MM.1S (cell line): ENCODE data around the gene DNMT3A.

Experiments used
- EZH2 ChIP-seq: fragments of 300-600 bp; sonication (generic); optimal IDR thresholded peaks from 2 replicates; pipeline ENCODE3; 2017; ENCODE audit warnings: low read depth, mild to moderate bottlenecking, antibody characterized with exemption, low read length, mixed read lengths
- TF ChIP-seq, protein P1 (sequence below): fragments of 300-600 bp; sonication (generic); IDR thresholded peaks from 2 replicates; pipeline ENCODE4 v1.5.1; 2016; ENCODE audit warnings: antibody characterized with exemption, low read length, mixed read lengths

DNA sequence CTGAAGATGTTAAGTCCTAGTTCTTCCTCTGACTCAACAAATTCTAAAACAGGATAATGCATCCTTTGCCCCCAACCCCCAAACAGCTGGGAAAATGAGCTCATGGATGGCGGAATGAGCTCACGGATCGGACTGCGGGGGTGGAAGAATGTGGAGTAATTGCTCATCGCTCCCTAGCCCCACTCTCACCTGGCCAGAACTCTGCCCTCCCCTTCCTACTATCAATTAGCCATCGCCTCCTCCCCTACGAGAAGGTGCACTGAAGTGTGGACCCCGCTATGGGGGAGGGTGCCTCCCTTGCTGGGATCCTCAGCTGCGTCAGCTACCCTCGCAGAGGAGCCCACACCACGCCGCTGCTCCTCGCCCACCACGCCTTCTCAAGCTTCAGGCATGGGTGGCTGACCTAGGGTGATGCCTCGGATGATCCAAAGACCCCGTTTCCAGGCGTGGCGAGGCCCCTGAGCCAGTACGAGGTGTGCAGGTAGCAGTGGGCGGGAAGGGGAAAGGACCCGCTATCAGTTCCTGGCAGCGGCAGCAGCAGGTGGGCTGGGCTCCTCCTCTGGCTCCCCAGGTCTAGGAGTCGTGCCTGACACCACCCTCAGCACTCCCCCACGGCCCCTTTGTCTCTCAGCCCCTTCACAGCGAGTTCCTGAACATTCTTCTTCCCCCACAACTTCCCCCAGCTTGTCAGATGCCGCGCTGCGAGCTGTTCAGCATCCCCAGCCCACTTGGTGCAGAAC lies 91.2 kb downstream of the DNMT3A start:
- TF ChIP-seq, protein P1, sequence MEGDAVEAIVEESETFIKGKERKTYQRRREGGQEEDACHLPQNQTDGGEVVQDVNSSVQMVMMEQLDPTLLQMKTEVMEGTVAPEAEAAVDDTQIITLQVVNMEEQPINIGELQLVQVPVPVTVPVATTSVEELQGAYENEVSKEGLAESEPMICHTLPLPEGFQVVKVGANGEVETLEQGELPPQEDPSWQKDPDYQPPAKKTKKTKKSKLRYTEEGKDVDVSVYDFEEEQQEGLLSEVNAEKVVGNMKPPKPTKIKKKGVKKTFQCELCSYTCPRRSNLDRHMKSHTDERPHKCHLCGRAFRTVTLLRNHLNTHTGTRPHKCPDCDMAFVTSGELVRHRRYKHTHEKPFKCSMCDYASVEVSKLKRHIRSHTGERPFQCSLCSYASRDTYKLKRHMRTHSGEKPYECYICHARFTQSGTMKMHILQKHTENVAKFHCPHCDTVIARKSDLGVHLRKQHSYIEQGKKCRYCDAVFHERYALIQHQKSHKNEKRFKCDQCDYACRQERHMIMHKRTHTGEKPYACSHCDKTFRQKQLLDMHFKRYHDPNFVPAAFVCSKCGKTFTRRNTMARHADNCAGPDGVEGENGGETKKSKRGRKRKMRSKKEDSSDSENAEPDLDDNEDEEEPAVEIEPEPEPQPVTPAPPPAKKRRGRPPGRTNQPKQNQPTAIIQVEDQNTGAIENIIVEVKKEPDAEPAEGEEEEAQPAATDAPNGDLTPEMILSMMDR = no peak
- TF ChIP-seq EZH2 = no peak
